BJ (cell line): ENCODE measurements around the gene DNA2. TPM values are rescaled to one million over a fixed set of nuclear protein-coding genes. Genes with fewer than 3 reads are reported as not detected.

Experiments
- CTCF ChIA-PET: fragments of 350-600 bp; formaldehyde crosslinking; extraction: SDS; loops from one replicate; lab custom pipeline; 2021; ENCODE audit warnings: antibody characterized with exemption, inconsistent platforms; lab: Yijun Ruan, JAX
- POLR2A ChIA-PET: fragments of 300-600 bp; sonication (Branson Sonifier 250); formaldehyde crosslinking; extraction: SDS; loops from one replicate; lab custom pipeline; 2021; ENCODE audit warnings: antibody characterized with exemption; lab: Charles Lee
- DNase-seq: peaks from one replicate; pipeline ENCODE4 v3.0.0-alpha.2; 2011; ENCODE audit warnings: low read depth
- H3K27me3 ChIP-seq: 2 replicates; pipeline ENCODE4 v1.6.0; 2011; ENCODE audit warnings: low read length; ENCODE audit not compliant: control insufficient read depth, insufficient read depth
- H3K36me3 ChIP-seq: 2 replicates; pipeline ENCODE4 v1.5.1; 2011; ENCODE audit warnings: low read length; ENCODE audit not compliant: control insufficient read depth, insufficient read depth
- H3K4me3 ChIP-seq: 2 replicates; pipeline ENCODE4 v1.5.1; 2011; ENCODE audit warnings: low read depth, mild to moderate bottlenecking, control low read depth, low read length
- polyA plus RNA-seq: library from polyadenylated mRNA; depleted of rRNA; stranded (reverse); fragments of >200 nt; gene quantifications from 2 replicates; pipeline ENCODE4 v1.2.3, GENCODE V29; 2011
- TF ChIP-seq, protein P1 (sequence below): IDR thresholded peaks from 2 replicates; pipeline ENCODE4 v1.5.1; 2011; ENCODE audit warnings: low read depth, mild to moderate bottlenecking, control low read depth, inconsistent platforms, low read length, moderate library complexity; ENCODE audit not compliant: insufficient read depth

Gene DNA2
- polyA plus RNA-seq, 1 experiment: 0.74 TPM

DNA sequence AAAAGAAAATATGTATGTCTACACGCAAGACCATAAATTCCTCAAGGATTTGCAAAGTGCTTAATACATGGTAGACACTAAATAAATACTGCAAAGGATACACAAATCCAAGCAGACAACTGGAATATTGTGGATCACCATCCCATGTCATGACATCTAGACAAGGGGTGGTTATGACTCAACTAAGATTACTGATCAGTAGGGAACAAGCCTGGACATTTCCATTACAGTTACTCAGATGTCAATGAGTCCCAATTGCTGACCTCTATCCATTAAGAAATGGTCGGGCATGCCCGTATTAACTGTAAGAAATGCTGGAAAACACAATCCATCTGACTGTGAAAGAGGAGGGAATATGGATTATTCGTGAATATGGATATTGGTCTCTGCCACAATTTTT is 37.1 kb downstream of the DNA2 start:
- Histone ChIP-seq H3K36me3 (no peaks in the 10 kb centered on the region), H3K27me3 (no peaks in the 10 kb centered on the region), H3K4me3 (no peak overlapping the region)
- TF ChIP-seq, protein P1, sequence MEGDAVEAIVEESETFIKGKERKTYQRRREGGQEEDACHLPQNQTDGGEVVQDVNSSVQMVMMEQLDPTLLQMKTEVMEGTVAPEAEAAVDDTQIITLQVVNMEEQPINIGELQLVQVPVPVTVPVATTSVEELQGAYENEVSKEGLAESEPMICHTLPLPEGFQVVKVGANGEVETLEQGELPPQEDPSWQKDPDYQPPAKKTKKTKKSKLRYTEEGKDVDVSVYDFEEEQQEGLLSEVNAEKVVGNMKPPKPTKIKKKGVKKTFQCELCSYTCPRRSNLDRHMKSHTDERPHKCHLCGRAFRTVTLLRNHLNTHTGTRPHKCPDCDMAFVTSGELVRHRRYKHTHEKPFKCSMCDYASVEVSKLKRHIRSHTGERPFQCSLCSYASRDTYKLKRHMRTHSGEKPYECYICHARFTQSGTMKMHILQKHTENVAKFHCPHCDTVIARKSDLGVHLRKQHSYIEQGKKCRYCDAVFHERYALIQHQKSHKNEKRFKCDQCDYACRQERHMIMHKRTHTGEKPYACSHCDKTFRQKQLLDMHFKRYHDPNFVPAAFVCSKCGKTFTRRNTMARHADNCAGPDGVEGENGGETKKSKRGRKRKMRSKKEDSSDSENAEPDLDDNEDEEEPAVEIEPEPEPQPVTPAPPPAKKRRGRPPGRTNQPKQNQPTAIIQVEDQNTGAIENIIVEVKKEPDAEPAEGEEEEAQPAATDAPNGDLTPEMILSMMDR: no peak
- POLR2A ChIA-PET: no interaction called here
- DNase-seq: no peak
- CTCF ChIA-PET: interaction anchor here (0.6 kb wide), 1 partner anchor 1764 kb away, joined by 4 read pairs; no protein-coding TSS in a partner anchor

DNA sequence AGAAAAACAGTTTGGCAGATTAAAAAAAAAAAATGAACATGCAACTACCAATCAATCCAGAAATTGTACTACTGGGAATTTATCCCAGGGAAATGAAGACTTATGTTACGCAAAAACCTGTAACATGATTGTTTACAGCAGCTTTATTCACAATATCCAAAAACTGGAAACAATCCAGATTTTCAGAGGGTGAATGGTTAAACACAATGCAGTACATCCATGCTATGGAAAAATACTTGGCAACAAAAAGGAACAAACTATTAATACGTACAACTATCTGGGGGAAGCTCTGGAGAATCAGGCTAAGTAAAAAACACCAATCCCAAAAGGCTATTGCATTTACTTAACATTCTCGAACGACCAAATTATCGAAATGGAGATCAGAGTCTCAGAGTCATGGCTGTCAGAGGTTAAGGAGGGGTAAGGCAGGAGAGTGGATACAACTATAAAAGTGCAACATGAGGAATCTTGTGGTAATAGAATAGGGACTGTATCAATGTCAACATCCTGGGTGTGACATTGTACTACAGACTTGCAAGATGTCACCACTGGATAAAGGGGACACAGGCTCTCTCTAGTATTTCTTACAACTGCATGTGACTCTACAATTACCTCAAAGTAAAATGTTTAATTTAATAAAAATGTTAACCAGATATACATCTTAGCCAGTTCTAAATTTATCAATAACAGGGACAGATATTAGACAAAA is 43.2 kb downstream of the DNA2 start:
- TF ChIP-seq, protein P1: no peak
- POLR2A ChIA-PET: no interaction called here
- no peak for DNase-seq
- no peaks in the 10 kb centered on the region for H3K27me3 ChIP-seq
- H3K36me3 ChIP-seq: no peaks in the 10 kb centered on the region
- CTCF ChIA-PET: no interaction called here
- H3K4me3 ChIP-seq: no peak overlapping the region

DNA sequence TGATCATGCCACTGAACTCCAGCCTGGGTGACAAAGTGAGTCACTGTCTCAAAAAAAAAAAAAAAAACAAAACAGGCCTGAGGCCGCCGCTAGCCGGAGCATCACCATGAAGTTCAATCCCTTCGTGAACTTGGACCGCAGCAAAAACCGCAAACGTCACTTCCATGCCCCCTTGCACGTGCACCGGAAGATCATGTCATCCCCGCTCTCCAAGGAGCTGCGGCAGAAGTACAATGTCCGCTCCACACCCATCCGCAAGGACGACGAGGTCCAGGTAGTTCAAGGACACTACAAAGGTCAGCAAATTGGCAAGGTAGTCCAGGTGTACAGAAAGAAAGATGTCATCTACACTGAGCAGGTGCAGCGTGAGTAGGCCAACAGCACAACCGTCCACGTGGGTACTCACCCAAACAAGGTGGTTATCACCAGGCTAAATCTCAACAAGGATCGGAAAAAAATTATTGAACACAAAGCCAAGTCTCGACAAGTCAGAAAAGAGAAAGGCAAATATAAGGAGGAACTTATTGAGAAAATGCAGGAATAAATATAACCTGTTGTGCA is 47.2 kb downstream of the DNA2 start:
- no peaks in the 10 kb centered on the region for H3K27me3 ChIP-seq
- H3K4me3 ChIP-seq: no peak overlapping the region
- TF ChIP-seq, protein P1: no peak
- ChIA-PET POLR2A (no interaction called here), CTCF (no interaction called here)
- no peaks in the 10 kb centered on the region for H3K36me3 ChIP-seq
- no peak for DNase-seq

DNA sequence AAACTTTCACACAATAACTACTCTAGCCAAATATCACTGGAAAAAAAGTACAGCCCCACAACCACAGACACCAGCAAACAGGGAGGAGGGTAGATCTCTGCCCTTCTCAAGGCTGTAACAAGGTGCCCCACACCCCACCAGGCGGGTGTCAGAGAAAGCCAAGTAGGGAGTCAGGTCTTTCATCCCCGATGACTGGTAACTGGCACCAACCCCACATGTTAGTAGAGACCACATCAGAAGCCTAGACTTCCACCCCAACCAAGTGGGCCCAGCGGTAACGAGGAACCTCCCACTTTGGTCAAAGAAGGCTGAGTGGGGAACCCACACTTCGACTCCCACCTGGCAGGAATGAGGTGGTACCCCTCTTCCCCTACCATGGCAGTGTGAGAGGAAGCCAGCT is 48.3 kb downstream of the DNA2 start:
- H3K27me3 ChIP-seq: no peaks in the 10 kb centered on the region
- DNase-seq: no peak
- ChIA-PET CTCF (no interaction called here), POLR2A (no interaction called here)
- TF ChIP-seq, protein P1: no peak
- H3K36me3 ChIP-seq: no peaks in the 10 kb centered on the region
- H3K4me3 ChIP-seq: no peak overlapping the region

DNA sequence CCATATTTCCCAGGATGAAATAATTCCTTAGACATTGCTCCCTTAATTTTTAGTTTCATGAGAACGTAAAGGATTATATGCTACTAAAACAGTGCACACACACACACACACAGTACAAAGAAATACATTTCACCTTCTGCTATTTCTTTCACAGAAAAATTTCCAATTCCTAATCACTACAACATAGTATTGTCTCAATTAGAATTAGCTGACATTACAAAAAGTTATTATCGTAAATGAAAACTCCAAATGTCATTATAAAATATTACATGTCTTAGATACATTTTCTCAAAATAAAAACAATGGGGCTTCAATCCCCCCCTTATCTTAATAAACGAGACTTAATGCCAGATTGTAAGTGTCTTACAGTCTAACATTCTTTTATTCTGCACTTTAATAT is 52.4 kb downstream of the DNA2 start:
- TF ChIP-seq, protein P1: no peak
- Histone ChIP-seq H3K27me3 (no peaks in the 10 kb centered on the region), H3K36me3 (no peaks in the 10 kb centered on the region), H3K4me3 (no peak overlapping the region)
- ChIA-PET CTCF (no interaction called here), POLR2A (no interaction called here)
- no peak for DNase-seq
